SH-SY5Y (cell line): ENCODE results near the gene DCLK3.

Experiments used
- GATA2 ChIP-seq: IDR thresholded peaks from 2 replicates; pipeline ENCODE4 v1.6.1; 2011; ENCODE audit warnings: mild to moderate bottlenecking, low read depth, low read length
- GATA3 ChIP-seq: IDR thresholded peaks from 2 replicates; pipeline ENCODE4 v1.6.1; 2011; ENCODE audit warnings: low read depth, mild to moderate bottlenecking, low read length, moderate library complexity

DNA sequence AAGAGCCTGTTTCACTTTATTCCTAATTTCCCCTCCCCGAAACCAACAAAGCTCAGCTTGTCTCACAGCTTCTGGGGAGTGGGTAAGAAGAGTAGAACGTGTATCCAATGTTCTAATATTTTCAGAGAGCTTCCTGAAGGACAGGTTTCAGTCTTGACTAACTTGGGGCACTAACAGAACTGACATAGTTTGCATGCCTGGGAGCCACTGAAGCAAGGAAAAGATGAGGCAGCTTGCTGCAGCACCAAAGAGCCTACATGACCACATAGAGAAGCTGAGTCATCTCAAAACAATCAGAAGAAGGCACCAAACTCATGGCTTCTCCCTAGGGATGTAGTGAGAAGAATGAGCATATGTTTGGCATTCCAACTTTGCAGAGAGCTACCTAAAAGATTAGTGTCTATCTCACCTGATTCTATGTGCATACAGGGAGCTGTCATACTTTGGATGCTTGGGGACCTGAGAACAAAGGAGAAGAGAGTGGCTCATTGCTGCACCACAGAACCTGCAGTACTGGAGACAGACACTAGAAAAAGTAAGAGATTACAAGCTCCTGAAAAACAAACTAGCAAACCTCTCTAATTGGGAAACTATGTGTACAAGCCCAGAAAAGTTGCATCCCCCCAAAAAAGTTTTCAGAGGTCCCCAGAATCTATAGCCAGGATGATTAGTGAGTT, 86.9 kb downstream of the DCLK3 start:
- TF ChIP-seq GATA3, result no peak
- no peak for TF ChIP-seq GATA2
